H1 (cell line): ENCODE results near the gene GNB1. TPM values are rescaled to one million over a fixed set of nuclear protein-coding genes. Genes with fewer than 3 reads are reported as not detected.

Source experiments
- GABPA ChIP-seq: IDR thresholded peaks from 2 replicates; pipeline ENCODE4 v1.6.1; 2011; ENCODE audit warnings: mild to moderate bottlenecking, low read length, moderate library complexity, borderline replicate concordance; ENCODE audit not compliant: insufficient read depth
- JUN ChIP-seq: IDR thresholded peaks from 2 replicates; pipeline ENCODE4 v1.6.1; 2011; ENCODE audit warnings: low read depth, mild to moderate bottlenecking, improper control_type of control experiment, low read length
- RBBP5 ChIP-seq: IDR thresholded peaks from 2 replicates; pipeline ENCODE4 v1.7.1; 2012; ENCODE audit warnings: low read depth, mild to moderate bottlenecking, inconsistent platforms, low read length, moderate library complexity, borderline replicate concordance
- SP2 ChIP-seq: IDR thresholded peaks from 2 replicates; pipeline ENCODE4 v1.6.1; 2012; ENCODE audit warnings: mild to moderate bottlenecking, low read length, inconsistent platforms
- polyA plus RNA-seq, 7 experiments: library from polyadenylated mRNA; depleted of rRNA in 3 of 7; stranded (reverse) in 5 of 7; unstranded in 2 of 7; fragments of >200 nt in 5 of 7; fragments of 200-250 nt in 2 of 7; gene quantifications; 1 replicate in 5 of 7; 2 replicates in 1 of 7; 4 replicates in 1 of 7; pipeline versions ENCODE4 v1.2.1 to v1.2.3, GENCODE V29; 2011 to 2013; ENCODE audit warnings: missing spikeins in 2 of 7, mixed read lengths in 2 of 7
- total RNA-seq: library from RNA; stranded (reverse); fragmentation: NEBNext Ultra II Directional; extraction: Animal tissue kit (Norgen Biotek cat#: 25700); gene quantifications from 2 replicates; pipeline ENCODE4 v1.2.1, GENCODE V29; 2021

GNB1 gene
- total and polyA plus RNA-seq, 2 of the 8 experiments (the other 6 are each of a cell fraction or from before 2014, with no cell fraction given): 343 to 382 TPM

- TF ChIP-seq GABPA (no peak; the same call in 1 of the 2 replicates), SP2 (no peak), RBBP5 (no peak), JUN (no peak)
These were observed 102.0 kb downstream of the GNB1 start (continued) for GRCh38 chr1:1788646-1789431.
